OCI-M1 (cell line): ENCODE results near the gene MORC1.
A peak's percentile ranks its signal among the peaks of the same experiment; 100 is the strongest.
"Not testable (repeated sequence)": the region's sequence is repeated elsewhere in the genome, so short reads cannot be mapped to it uniquely, and the experiment has no call there.

Experiments used
- DNase-seq: peaks from one replicate; lab custom pipeline; 2025; lab: John Stamatoyannopoulos, UW

MORC1 gene

GRCh38 chr3:109117939-109118338 is at the start of gene MORC1:
TSS of gene MORC1 (minus strand) at chr3:109118134. CDS start at chr3:109118059, 75 bp downstream.
- DNase-seq: no peak

GRCh38 chr3:109165905-109166304 is 48.0 kb upstream of the MORC1 start:
- no peak for DNase-seq

- DNase-seq: no peak
Measured at GRCh38 chr3:109161487-109162123, 43.7 kb upstream of the MORC1 start.

- DNase-seq: no peak
Measured at GRCh38 chr3:109155828-109156227, 37.9 kb upstream of the MORC1 start.

GRCh38 chr3:109154979-109155378 is 37.0 kb upstream of the MORC1 start:
- DNase-seq: no peak

GRCh38 chr3:109152320-109152719 is 34.4 kb upstream of the MORC1 start:
- DNase-seq: no peak

GRCh38 chr3:109149078-109149477 is 31.1 kb upstream of the MORC1 start:
- no peak for DNase-seq

GRCh38 chr3:109143646-109144045 is 25.7 kb upstream of the MORC1 start:
- no peak for DNase-seq

GRCh38 chr3:109140318-109140717 is 22.4 kb upstream of the MORC1 start:
- DNase-seq: no peak

- no peak for DNase-seq
Measured at GRCh38 chr3:109137761-109138160, 19.8 kb upstream of the MORC1 start.

- no peak for DNase-seq
Measured at GRCh38 chr3:109136523-109136922, 18.6 kb upstream of the MORC1 start, which contains the start of gene C3orf85. TSS of gene C3orf85 (plus strand) at chr3:109136719. CDS start at chr3:109136848, 129 bp downstream.

GRCh38 chr3:109133474-109133816 is 15.5 kb upstream of the MORC1 start:
- DNase-seq: not testable (repeated sequence)

- DNase-seq: peak; percentile 11
Measured at GRCh38 chr3:109132801-109133473, 15.0 kb upstream of the MORC1 start.

- DNase-seq: no peak
Measured at GRCh38 chr3:109131276-109131675, 13.3 kb upstream of the MORC1 start.

GRCh38 chr3:109127553-109127952 is 9.6 kb upstream of the MORC1 start:
- no peak for DNase-seq

GRCh38 chr3:109125902-109126301 is 8.0 kb upstream of the MORC1 start:
- DNase-seq: no peak

GRCh38 chr3:109122690-109123089 is 4.8 kb upstream of the MORC1 start:
- no peak for DNase-seq

- no peak for DNase-seq
Measured at GRCh38 chr3:109118584-109118983, 650 bp upstream of the MORC1 start.

- no peak for DNase-seq
Measured at GRCh38 chr3:109116031-109116430, 1.9 kb downstream of the MORC1 start.

- DNase-seq: no peak
Measured at GRCh38 chr3:109115451-109115850, 2.5 kb downstream of the MORC1 start.

- DNase-seq: no peak
Measured at GRCh38 chr3:109114746-109115145, 3.2 kb downstream of the MORC1 start.

- DNase-seq: no peak
Measured at GRCh38 chr3:109112946-109113760, 4.8 kb downstream of the MORC1 start.

- DNase-seq: no peak
Measured at GRCh38 chr3:109109574-109109973, 8.4 kb downstream of the MORC1 start.
